NCI-H1092 treated with DMSO at 0.1 percent for 48 hours (cell line): ENCODE data around the gene HPRT1.
A peak's percentile ranks its signal among the peaks of the same experiment; 100 is the strongest.
"Not testable (repeated sequence)": the region's sequence is repeated elsewhere in the genome, so short reads cannot be mapped to it uniquely, and the experiment has no call there.

Experiments
- DNase-seq: peaks from one replicate; lab custom pipeline; 2025; lab: John Stamatoyannopoulos, UW

The HPRT1 gene

GRCh38 chrX:134460005-134460861 lies at the start of gene HPRT1:
HPRT1 (plus strand) TSS chrX:134460165; CDS start chrX:134460312, 147 bp downstream.
- peak; percentile 72 for DNase-seq

- no peak for DNase-seq
These were observed 43.9 kb upstream of the HPRT1 start for GRCh38 chrX:134416087-134416486.

- DNase-seq = no peak
These were observed 41.5 kb upstream of the HPRT1 start for GRCh38 chrX:134418317-134419113.

- DNase-seq = no peak
These were observed 40.2 kb upstream of the HPRT1 start for GRCh38 chrX:134419784-134420183.

- DNase-seq = no peak
These were observed 36.4 kb upstream of the HPRT1 start for GRCh38 chrX:134423606-134424005.

- no peak for DNase-seq
These were observed 33.7 kb upstream of the HPRT1 start for GRCh38 chrX:134426281-134426680.

- no peak for DNase-seq
These were observed 28.1 kb upstream of the HPRT1 start for GRCh38 chrX:134431894-134432293.

- no peak for DNase-seq
These were observed 24.1 kb upstream of the HPRT1 start for GRCh38 chrX:134435894-134436293.

GRCh38 chrX:134443020-134443419 lies 16.9 kb upstream of the HPRT1 start:
- no peak for DNase-seq

- no peak for DNase-seq
These were observed 16.5 kb upstream of the HPRT1 start for GRCh38 chrX:134443461-134443860.

GRCh38 chrX:134444681-134445080 lies 15.3 kb upstream of the HPRT1 start:
- no peak for DNase-seq

- DNase-seq = no peak
These were observed 7.4 kb upstream of the HPRT1 start for GRCh38 chrX:134452596-134452995.

- DNase-seq = peak; percentile 4
These were observed 6.3 kb upstream of the HPRT1 start for GRCh38 chrX:134453631-134454030.

- DNase-seq = no peak
These were observed 5.5 kb upstream of the HPRT1 start for GRCh38 chrX:134454506-134454905.

- DNase-seq = no peak
These were observed 2.3 kb upstream of the HPRT1 start for GRCh38 chrX:134457708-134458107.

GRCh38 chrX:134459683-134460004 lies 321 bp upstream of the HPRT1 start:
- no peak for DNase-seq

GRCh38 chrX:134460862-134461220 lies 876 bp downstream of the HPRT1 start:
- DNase-seq = peak; percentile 44

GRCh38 chrX:134461437-134461836 lies 1.5 kb downstream of the HPRT1 start:
- DNase-seq = no peak

- no peak for DNase-seq
These were observed 3.0 kb downstream of the HPRT1 start for GRCh38 chrX:134462927-134463326.

- DNase-seq = not testable (repeated sequence)
These were observed 4.5 kb downstream of the HPRT1 start for GRCh38 chrX:134464453-134464852.

- no peak for DNase-seq
These were observed 9.5 kb downstream of the HPRT1 start for GRCh38 chrX:134469486-134469885.

GRCh38 chrX:134470013-134470412 lies 10.0 kb downstream of the HPRT1 start:
- DNase-seq = no peak

GRCh38 chrX:134472041-134472440 lies 12.1 kb downstream of the HPRT1 start:
- no peak for DNase-seq
